Transverse colon (tissue), 3 donors: Measurements from ENCODE around the gene ZNF407.

Experiments
- EP300 ChIP-seq: sonication (generic); formaldehyde crosslinking; IDR thresholded peaks from one replicate; pipeline ENCODE4 v1.6.1; 2017; ENCODE audit warnings: antibody characterized with exemption, low read depth
- TF ChIP-seq, protein P1 (sequence below), 5 experiments: fragments of 200-600 bp in 3 of 5; fragments of 450-650 bp in 2 of 5; sonication (generic) in 3 of 5; IDR thresholded peaks; 1 replicate in 2 of 5; 2 replicates in 3 of 5; pipeline ENCODE4 v1.5.1; 2016 to 2017; ENCODE audit warnings: antibody characterized with exemption in 5 of 5, inconsistent platforms in 3 of 5, mild to moderate bottlenecking in 2 of 5, moderate library complexity in 1 of 5

DNA sequence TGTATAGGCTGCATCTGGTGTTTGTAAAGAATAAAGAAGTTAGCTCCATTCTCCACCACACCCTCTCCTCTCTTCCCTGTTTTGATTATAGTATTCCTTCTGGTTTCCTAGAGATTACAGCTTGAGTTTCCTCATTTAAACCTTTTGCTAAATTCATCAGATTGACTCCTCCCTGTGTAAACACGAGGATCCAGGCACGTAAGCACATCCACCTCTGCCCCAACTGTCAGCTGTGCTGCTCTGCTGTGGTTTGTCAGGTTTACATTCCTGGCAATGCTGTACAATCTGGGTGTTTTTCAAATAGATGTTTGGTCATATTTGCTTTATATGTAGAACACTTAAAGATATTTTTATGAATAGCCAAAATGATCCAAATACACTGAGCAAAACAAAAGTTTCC lies 308.5 kb downstream of the ZNF407 start:
- TF ChIP-seq, protein P1, sequence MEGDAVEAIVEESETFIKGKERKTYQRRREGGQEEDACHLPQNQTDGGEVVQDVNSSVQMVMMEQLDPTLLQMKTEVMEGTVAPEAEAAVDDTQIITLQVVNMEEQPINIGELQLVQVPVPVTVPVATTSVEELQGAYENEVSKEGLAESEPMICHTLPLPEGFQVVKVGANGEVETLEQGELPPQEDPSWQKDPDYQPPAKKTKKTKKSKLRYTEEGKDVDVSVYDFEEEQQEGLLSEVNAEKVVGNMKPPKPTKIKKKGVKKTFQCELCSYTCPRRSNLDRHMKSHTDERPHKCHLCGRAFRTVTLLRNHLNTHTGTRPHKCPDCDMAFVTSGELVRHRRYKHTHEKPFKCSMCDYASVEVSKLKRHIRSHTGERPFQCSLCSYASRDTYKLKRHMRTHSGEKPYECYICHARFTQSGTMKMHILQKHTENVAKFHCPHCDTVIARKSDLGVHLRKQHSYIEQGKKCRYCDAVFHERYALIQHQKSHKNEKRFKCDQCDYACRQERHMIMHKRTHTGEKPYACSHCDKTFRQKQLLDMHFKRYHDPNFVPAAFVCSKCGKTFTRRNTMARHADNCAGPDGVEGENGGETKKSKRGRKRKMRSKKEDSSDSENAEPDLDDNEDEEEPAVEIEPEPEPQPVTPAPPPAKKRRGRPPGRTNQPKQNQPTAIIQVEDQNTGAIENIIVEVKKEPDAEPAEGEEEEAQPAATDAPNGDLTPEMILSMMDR (IDR thresholded peaks at IDR 0.05), result no peak
- no peak for TF ChIP-seq EP300
